ACHN (cell line): ENCODE data around the gene PKN2.
"Not testable (repeated sequence)": the region's sequence is repeated elsewhere in the genome, so short reads cannot be mapped to it uniquely, and the experiment has no call there.

ENCODE experiments used
- DNase-seq: peaks from one replicate; pipeline ENCODE4 v3.0.0-alpha.2; 2015
- in situ Hi-C: cut with HindIII; loops from 2 replicates; pipeline ENCODE4 v1.10.0; 2017; ENCODE audit warnings: low sequenced_read_pairs, low pct_ligation_motif_present, low pct_unique_long_range_greater_than_20kb

PKN2 gene

DNA sequence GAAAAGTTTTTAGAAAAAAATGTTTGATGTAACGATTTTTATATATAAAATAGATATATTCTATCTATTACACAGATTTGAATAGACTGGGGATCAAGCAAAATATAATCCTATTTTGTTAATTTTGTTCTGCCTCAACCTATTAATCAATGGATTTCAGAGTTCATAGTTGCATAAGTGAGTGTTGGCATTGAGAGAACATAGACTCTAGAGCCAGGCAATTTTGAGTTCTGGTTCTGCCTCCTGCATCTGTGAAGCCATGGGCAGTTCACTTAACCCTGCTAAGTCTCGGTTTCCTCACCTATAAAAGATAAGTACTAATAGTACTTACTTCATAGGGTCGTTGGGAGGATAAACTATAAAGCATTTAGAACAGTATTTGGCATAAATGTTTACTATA, 13.6 kb upstream of the PKN2 start:
- DNase-seq: no peak
- in situ Hi-C loops: no loop called here

DNA sequence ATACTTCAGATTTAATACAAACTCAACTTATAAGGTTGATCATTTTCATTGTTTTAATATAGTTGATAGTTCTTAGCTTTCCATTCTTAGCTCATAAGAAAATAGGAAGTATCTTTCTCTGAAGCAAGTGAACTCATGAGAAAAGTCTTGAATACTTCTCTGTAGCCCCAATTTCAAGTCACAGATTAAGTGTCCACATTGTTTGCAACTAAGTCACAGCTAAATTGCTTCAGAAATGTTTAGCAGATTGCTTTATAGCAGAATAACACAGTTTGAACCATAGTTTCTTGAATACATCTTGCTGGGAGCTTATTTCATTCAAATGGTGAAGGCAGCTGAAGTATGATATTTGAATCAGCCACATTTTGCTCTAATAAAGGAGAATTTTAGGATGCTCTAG, 10.6 kb upstream of the PKN2 start:
- in situ Hi-C loops: no loop called here
- no peak for DNase-seq

- in situ Hi-C loops: no loop called here
- no peak for DNase-seq
Measured at GRCh38 chr1:88678405-88678804, 5.7 kb upstream of the PKN2 start.

GRCh38 chr1:88680471-88680870, 3.6 kb upstream of the PKN2 start:
- no peak for DNase-seq
- in situ Hi-C loops: no loop called here

DNA sequence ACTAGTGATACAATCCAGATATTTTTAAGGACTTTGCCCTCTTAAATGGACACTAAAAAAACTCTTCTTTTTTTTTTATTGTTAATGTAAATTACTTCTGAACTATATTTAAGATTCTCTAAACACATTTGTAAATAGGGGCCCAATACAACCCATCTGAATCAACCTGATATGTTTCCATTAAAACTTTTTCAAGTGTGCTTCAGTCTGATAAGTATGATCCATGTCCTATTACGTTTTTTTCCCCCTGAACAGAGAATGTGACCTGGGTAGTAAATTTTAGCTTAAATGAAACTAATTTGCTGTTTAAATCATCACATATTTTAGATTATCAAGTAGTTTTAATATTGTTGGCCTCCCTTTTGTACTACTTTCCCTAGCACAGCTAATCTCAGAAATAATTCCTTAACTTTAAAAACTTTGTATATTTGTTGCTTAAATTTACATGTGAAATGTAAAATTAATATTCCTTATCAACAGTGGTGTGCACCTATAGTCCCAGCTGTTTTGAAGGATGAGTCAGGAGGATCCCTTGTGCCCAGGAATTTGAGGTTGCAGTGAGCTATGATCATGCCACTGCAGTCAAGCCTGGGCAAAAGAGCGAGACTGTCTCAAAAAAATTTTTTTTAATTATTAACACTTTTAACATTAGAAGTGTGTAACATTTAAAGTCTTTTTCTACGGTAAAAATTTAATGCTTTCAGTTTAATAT, 3.0 kb upstream of the PKN2 start:
- in situ Hi-C loops: no loop called here
- peak; percentile 43 for DNase-seq

DNA sequence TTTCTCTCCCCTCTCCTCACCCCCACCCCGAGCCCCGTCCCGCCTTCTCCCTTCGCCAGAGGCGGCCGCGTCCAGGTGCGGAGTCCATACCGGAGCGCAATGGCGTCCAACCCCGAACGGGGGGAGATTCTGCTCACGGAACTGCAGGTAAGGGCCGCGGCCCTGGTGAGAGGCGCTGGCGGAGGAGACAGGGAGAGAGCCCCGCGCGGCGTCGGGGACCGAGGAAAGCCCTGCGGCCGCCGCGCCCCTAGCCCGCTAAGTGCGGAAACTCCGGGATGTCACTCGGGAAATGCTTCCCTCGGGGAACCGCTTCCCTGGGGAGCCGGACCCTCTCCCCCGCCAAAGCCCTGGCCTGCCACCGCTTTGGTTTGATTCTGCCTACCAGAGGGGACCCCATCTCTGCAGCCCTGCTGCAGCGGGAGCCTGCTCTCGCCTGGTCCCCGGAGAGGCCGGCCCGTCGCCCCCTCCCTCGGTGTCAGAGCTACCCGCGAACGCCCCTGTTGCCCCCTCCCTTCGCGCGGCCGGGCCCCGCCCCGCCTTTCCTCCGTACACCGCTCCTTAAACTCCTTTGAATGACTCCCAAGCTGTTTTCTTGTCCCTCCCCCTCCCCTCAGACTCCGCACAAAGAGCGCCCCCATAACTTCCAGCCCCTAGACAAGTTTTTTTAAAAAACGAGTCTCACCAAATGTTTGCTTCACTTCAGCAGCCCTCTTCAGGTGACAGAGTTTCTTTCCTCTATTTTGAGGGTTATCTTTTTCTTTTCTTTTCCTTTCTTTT, 597 bp downstream of the PKN2 start:
- in situ Hi-C loops: no loop called here
- DNase-seq: peak; percentile 71

- in situ Hi-C loops: no loop called here
- DNase-seq: no peak
Measured at GRCh38 chr1:88685259-88685620, 1.2 kb downstream of the PKN2 start.

GRCh38 chr1:88691540-88691939, 7.5 kb downstream of the PKN2 start:
- in situ Hi-C loops: no loop called here
- DNase-seq: no peak

DNA sequence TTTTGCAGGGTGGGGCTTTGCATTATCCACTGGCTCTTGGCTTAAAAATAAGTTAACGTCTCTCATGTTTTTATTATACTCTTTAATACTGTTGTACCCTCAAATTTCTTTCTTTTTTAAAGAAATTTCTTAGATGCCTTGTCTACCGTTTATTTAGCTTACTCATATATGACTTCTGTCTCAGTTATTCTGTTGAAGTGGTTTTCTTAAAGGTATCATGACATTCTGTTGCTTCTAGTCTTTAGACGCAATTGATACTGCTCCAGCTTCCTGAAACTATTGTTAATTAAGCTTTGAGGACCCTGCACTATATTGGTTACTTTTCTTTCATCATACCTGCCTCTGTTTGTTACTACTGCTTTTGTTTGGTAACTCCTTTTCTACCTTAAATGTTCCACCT, 11.7 kb downstream of the PKN2 start:
- in situ Hi-C loops: no loop called here
- DNase-seq: no peak

GRCh38 chr1:88697503-88697902, 13.4 kb downstream of the PKN2 start:
- DNase-seq: no peak
- in situ Hi-C loops: no loop called here

GRCh38 chr1:88698140-88698539, 14.1 kb downstream of the PKN2 start:
- DNase-seq: no peak
- in situ Hi-C loops: no loop called here

GRCh38 chr1:88698764-88699163, 14.7 kb downstream of the PKN2 start:
- in situ Hi-C loops: no loop called here
- DNase-seq: no peak

- no peak for DNase-seq
- in situ Hi-C loops: no loop called here
Measured at GRCh38 chr1:88700425-88701013, 16.4 kb downstream of the PKN2 start.

DNA sequence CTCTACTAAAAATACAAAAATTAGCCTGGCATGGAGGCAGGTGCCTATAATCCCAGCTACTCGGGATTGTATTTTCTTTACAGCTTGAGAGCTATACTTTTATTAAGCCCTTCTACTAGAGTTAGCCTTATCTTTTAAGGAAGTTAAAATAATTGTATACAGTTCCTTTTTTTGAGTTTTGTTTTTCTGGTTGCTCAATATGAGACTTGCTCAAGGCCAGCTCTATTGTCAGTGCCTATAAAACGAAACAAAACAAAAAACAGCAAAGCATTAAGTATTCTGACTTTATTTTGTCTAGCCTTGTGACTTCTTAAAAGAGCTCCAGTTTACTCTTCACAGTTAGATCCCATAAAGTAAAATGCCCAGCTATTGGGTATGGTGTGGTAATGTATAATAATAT, 17.2 kb downstream of the PKN2 start:
- no peak for DNase-seq
- in situ Hi-C loops: no loop called here

DNA sequence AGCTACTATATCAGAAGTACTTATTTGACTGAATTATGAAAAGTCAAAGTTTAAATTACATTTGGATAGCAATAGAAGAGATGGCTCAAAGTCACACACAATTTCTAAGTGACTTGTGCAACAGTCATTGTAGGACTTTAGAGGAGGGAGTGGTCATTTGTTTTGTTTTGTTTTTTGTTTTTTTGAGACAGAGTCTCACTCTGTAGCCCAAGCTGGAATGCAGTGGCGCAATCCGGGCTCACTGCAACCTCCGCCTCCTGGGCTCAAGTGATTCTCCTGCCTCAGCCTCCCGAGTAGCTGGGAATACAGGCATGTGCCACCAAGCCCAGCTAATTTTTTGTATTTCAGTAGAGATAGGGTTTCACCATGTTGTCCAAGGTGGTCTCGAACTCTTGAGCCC, 17.7 kb downstream of the PKN2 start:
- in situ Hi-C loops, DNase-seq: not testable (repeated sequence)

GRCh38 chr1:88708011-88708410, 23.9 kb downstream of the PKN2 start:
- DNase-seq: no peak
- in situ Hi-C loops: no loop called here

DNA sequence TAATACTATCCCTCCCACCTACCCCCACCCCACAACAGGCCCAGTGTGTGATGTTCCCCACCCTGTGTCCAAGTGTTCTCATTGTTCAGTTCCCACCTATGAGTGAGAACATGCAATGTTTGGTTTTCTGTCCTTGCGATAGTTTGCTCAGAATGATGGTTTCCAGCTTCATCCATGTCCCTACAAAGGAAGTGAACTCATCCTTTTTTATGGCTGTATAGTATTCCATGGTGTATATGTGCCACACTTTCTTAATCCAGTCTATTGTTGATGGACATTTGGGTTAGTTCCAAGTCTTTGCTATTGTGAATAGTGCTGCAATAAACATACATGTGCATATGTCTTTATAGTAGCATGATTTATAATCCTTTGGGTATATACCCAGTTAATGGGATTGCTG, 28.8 kb downstream of the PKN2 start:
- in situ Hi-C loops, DNase-seq: not testable (repeated sequence)

GRCh38 chr1:88716571-88716970, 32.5 kb downstream of the PKN2 start:
- in situ Hi-C loops, DNase-seq: not testable (repeated sequence)

- in situ Hi-C loops: no loop called here
- no peak for DNase-seq
Measured at GRCh38 chr1:88722492-88722891, 38.4 kb downstream of the PKN2 start.

GRCh38 chr1:88726697-88727096, 42.6 kb downstream of the PKN2 start:
- in situ Hi-C loops: no loop called here
- DNase-seq: no peak
